SK-N-SH (cell line): ENCODE data around the gene CMYA5. TPM values are rescaled to one million over a fixed set of nuclear protein-coding genes. Genes with fewer than 3 reads are reported as not detected.

ENCODE experiments used
- CTCF ChIA-PET: fragments of 300-600, 350-600 bp; formaldehyde crosslinking; extraction: SDS; loops from one replicate; lab custom pipeline; 2021; lab: Yijun Ruan, JAX
- POLR2A ChIA-PET: fragments of 350-600 bp; sonication (Branson Sonifier 250); formaldehyde crosslinking; extraction: SDS; loops from one replicate; lab custom pipeline; 2020; ENCODE audit warnings: antibody characterized with exemption, inconsistent platforms; lab: Yijun Ruan, JAX
- DNase-seq: peaks from one replicate; pipeline ENCODE4 v3.0.0; 2012
- H2AFZ ChIP-seq: fragments of 200-600 bp; sonication (generic); 2 replicates; pipeline ENCODE4 v1.8.1; 2016; ENCODE audit warnings: antibody characterized with exemption, mild to moderate bottlenecking, low read depth
- H3F3A ChIP-seq: fragments of 200-600 bp; sonication (generic); replicated peaks from 2 replicates; pipeline ENCODE3; 2016; ENCODE audit warnings: antibody characterized with exemption, mild to moderate bottlenecking; ENCODE audit not compliant: insufficient read depth
- H3K27ac ChIP-seq, 2 experiments: fragments of 200-500 bp in 1 of 2; fragments of 200-600 bp in 1 of 2; sonication (Bioruptor generic) in 1 of 2; sonication (generic), shearing (Covaris generic) in 1 of 2; 2 replicates each; pipeline versions ENCODE4 v1.5.1 to v1.6.1; 2014 to 2016; ENCODE audit warnings: low read depth in 2 of 2, inconsistent platforms in 1 of 2, low read length in 1 of 2, mild to moderate bottlenecking in 1 of 2, mixed read lengths in 1 of 2
- H3K27me3 ChIP-seq: fragments of 200-600 bp; sonication (generic), shearing (Covaris generic); 2 replicates; pipeline ENCODE4 v1.6.1; 2016; ENCODE audit warnings: mixed run types; ENCODE audit not compliant: insufficient read depth
- H3K36me3 ChIP-seq, 2 experiments: fragments of 200-500 bp in 1 of 2; fragments of 200-600 bp in 1 of 2; sonication (Bioruptor generic) in 1 of 2; sonication (generic) in 1 of 2; replicated peaks in 1 of 2; 2 replicates each; pipeline versions ENCODE3 to v1.5.1; 2014 to 2016; ENCODE audit warnings: low read length in 1 of 2, mild to moderate bottlenecking in 1 of 2; ENCODE audit not compliant: insufficient read depth in 2 of 2, control insufficient read depth in 1 of 2
- H3K4me1 ChIP-seq, 2 experiments: fragments of 200-500 bp in 1 of 2; fragments of 200-600 bp in 1 of 2; sonication (Bioruptor generic) in 1 of 2; sonication (generic), shearing (Covaris generic) in 1 of 2; 2 replicates each; pipeline versions ENCODE4 v1.5.1 to v1.6.1; 2014 to 2016; ENCODE audit warnings: low read depth in 1 of 2, low read length in 1 of 2, mixed run types in 1 of 2; ENCODE audit not compliant: insufficient read depth in 2 of 2, control insufficient read depth in 1 of 2
- H3K4me2 ChIP-seq: fragments of 200-600 bp; sonication (generic), shearing (Covaris generic); 2 replicates; pipeline ENCODE4 v1.6.1; 2017; ENCODE audit warnings: mixed run types
- H3K4me3 ChIP-seq, 2 experiments: fragments of 200-500 bp in 1 of 2; fragments of 200-600 bp in 1 of 2; sonication (Bioruptor generic) in 1 of 2; sonication (generic), shearing (Covaris generic) in 1 of 2; 2 replicates each; pipeline versions ENCODE4 v1.5.1 to v1.8.1; 2014 to 2016; ENCODE audit warnings: low read depth in 2 of 2, inconsistent platforms in 1 of 2, low read length in 1 of 2, mild to moderate bottlenecking in 1 of 2, mixed read lengths in 1 of 2, moderate library complexity in 1 of 2
- H3K79me2 ChIP-seq: fragments of 200-600 bp; sonication (generic); 2 replicates; pipeline ENCODE4 v1.8.1; 2017; ENCODE audit warnings: mild to moderate bottlenecking; ENCODE audit not compliant: insufficient read depth
- H3K9ac ChIP-seq: fragments of 200-600 bp; sonication (generic); 2 replicates; pipeline ENCODE4 v1.6.1; 2017; ENCODE audit warnings: mixed run types
- H3K9me2 ChIP-seq: fragments of 200-600 bp; sonication (generic); 2 replicates; pipeline ENCODE4 v1.6.1; 2017; ENCODE audit warnings: mixed run types
- H3K9me3 ChIP-seq: fragments of 200-600 bp; sonication (generic); 2 replicates; pipeline ENCODE4 v1.6.1; 2017; ENCODE audit warnings: mixed run types, mild to moderate bottlenecking, moderate library complexity
- H4K20me1 ChIP-seq: fragments of 200-600 bp; sonication (generic); 2 replicates; pipeline ENCODE4 v1.6.1; 2017; ENCODE audit warnings: mild to moderate bottlenecking, mixed run types; ENCODE audit not compliant: insufficient read depth
- CHD2 ChIP-seq: fragments of 150-350 bp; IDR thresholded peaks from 2 replicates; pipeline ENCODE4 v1.6.1; 2018; ENCODE audit warnings: low read length; ENCODE audit not compliant: partially characterized antibody
- GATA2 ChIP-seq: sonication (generic); formaldehyde crosslinking; IDR thresholded peaks from 2 replicates; pipeline ENCODE4 v1.5.0; 2020; ENCODE audit warnings: mild to moderate bottlenecking, missing genetic modification reagents
- PBX3 ChIP-seq: IDR thresholded peaks from 2 replicates; pipeline ENCODE4; 2012
- RXRA ChIP-seq: IDR thresholded peaks from 2 replicates; pipeline ENCODE4 v1.4.0; 2012; ENCODE audit warnings: low read depth, mild to moderate bottlenecking, borderline replicate concordance
- SIN3A ChIP-seq: IDR thresholded peaks from 2 replicates; pipeline ENCODE4 v1.6.1; 2012; ENCODE audit warnings: low read depth, mild to moderate bottlenecking, low read length, moderate library complexity, borderline replicate concordance
- USF1 ChIP-seq: IDR thresholded peaks from 2 replicates; pipeline ENCODE4 v1.4.0; 2012; ENCODE audit warnings: low read depth, borderline replicate concordance
- WGBS: methylation state at CpG from one replicate; pipeline ENCODE4 v1.1.6; 2017; ENCODE audit warnings: low lambda C conversion rate; 5-methylcytosine and 5-hydroxymethylcytosine counted together
- polyA plus RNA-seq, 3 experiments: library from polyadenylated mRNA; depleted of rRNA; stranded (reverse); fragments of >200 nt; gene quantifications; 2 replicates each; pipeline ENCODE4 v1.2.3, GENCODE V29; 2012
- TF ChIP-seq, protein P1 (sequence below): IDR thresholded peaks from 2 replicates; pipeline ENCODE4 v1.4.0; 2012; ENCODE audit warnings: low read depth, borderline replicate concordance
- TF ChIP-seq, protein P2 (sequence below): fragments of 150-350 bp; IDR thresholded peaks from 2 replicates; pipeline ENCODE4 v1.6.1; 2016; ENCODE audit warnings: mild to moderate bottlenecking, low read depth, low read length

Gene CMYA5
- polyA plus RNA-seq, 1 of the 3 experiments (the other 2 are of a cell fraction), result 0.12 TPM

- TF ChIP-seq, protein P1, sequence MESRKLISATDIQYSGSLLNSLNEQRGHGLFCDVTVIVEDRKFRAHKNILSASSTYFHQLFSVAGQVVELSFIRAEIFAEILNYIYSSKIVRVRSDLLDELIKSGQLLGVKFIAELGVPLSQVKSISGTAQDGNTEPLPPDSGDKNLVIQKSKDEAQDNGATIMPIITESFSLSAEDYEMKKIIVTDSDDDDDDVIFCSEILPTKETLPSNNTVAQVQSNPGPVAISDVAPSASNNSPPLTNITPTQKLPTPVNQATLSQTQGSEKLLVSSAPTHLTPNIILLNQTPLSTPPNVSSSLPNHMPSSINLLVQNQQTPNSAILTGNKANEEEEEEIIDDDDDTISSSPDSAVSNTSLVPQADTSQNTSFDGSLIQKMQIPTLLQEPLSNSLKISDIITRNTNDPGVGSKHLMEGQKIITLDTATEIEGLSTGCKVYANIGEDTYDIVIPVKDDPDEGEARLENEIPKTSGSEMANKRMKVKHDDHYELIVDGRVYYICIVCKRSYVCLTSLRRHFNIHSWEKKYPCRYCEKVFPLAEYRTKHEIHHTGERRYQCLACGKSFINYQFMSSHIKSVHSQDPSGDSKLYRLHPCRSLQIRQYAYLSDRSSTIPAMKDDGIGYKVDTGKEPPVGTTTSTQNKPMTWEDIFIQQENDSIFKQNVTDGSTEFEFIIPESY, result no peak
- TF ChIP-seq RXRA, result no peak
- no peak for TF ChIP-seq CHD2
- TF ChIP-seq, protein P2, sequence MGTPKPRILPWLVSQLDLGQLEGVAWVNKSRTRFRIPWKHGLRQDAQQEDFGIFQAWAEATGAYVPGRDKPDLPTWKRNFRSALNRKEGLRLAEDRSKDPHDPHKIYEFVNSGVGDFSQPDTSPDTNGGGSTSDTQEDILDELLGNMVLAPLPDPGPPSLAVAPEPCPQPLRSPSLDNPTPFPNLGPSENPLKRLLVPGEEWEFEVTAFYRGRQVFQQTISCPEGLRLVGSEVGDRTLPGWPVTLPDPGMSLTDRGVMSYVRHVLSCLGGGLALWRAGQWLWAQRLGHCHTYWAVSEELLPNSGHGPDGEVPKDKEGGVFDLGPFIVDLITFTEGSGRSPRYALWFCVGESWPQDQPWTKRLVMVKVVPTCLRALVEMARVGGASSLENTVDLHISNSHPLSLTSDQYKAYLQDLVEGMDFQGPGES, result no peak
These were observed 104.7 kb downstream of the CMYA5 start (continued) for GRCh38 chr5:79794347-79794746.

DNA sequence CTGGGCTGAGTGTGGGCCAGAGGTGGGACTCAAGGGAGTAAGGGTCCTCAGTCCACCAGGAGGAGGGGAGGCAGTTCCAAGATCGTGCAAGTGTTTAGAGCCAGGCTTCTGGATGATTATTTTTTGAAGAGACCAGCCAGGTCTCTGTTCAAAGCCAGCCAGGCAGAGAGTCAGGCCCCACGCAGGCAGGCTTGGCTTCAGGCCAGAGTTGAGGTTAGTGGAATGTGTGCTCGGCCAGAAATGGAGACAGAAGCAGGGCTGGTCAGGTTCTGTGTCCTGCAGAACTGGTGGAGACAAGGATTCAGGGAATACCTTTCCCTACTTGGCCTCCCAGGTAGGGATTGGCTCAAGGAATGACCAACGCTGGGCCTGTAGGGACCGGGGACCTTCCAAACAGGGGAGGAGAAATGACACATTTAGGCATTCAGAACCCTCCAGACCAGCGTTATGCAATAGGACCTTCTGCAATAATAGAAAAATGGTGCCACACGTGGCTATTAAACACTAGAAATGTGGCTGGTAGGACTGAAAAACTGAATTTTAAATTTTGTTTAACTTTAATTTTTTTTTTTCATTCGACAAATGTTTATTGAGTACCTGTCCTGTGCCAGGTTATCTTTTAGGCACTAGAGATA lies 106.2 kb downstream of the CMYA5 start:
- ChIA-PET CTCF (no interaction called here), POLR2A (no interaction called here)
- Histone ChIP-seq H2AFZ (no peak overlapping the region), H3K4me2 (no peak overlapping the region), H3K27ac (no peak overlapping the region), H3K36me3 (no peaks in the 10 kb centered on the region), H3K4me1 (no peaks in the 10 kb centered on the region; a peak in 1 of 4 replicates), H3K27me3 (no peaks in the 10 kb centered on the region), H3K9me2 (no peaks in the 10 kb centered on the region), H3K9me3 (no peaks in the 10 kb centered on the region), H3K9ac (no peak overlapping the region), H3F3A (no peaks in the 10 kb centered on the region), H3K79me2 (no peaks in the 10 kb centered on the region), H4K20me1 (no peaks in the 10 kb centered on the region), H3K4me3 (no peak overlapping the region)
- 64% methylated on average over 7 of the region's 8 CpGs for WGBS
- TF ChIP-seq PBX3 (no peak), CHD2 (no peak), SIN3A (no peak), USF1 (no peak), GATA2 (CRISPR knock-in tag) (no peak)
- DNase-seq, result no peak
